ENCODE measurements around the gene ITGA11.

DNA sequence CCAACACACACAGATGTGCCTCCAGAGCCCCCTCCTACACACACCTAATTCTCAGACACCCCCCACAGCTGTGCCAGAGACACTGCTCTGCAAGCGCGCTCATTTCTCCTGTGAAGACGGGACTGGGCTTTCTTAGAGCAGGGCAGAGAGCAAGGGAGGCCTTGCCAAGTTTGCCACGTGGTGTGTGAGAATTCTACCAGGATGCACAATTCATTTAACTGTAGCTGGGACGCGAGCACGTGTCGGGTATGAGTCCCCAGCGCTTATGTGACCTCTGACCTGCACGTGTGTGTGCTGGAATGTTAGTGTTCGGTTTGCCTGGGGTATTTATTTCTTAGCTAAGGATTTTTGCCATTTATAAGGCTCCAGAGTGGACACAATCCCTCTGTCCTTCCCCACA, 117.4 kb downstream of the ITGA11 start:
- TF ChIP-seq CTCF (IDR thresholded peaks at IDR 0.05), result no peak
- no peak for TF ChIP-seq POLR2A (IDR thresholded peaks at IDR 0.05)

Measured in breast epithelium (tissue), 3 donors.